ENCODE measurements around the gene SERPINA3.

- TF ChIP-seq CTCF (IDR thresholded peaks at IDR 0.05; ENCODE audit: low read depth, low read length, poor library complexity, severe bottlenecking) (no peak), EZH2phosphoT487 (IDR thresholded peaks at IDR 0.05; ENCODE audit: borderline replicate concordance, low read length) (no peak)
Measured at GRCh38 chr14:94646066-94646465, 33.9 kb downstream of the SERPINA3 start.

Measured in DOHH2 (cell line).